ENCODE results near the gene LDLRAD3.

LDLRAD3 gene

DNA sequence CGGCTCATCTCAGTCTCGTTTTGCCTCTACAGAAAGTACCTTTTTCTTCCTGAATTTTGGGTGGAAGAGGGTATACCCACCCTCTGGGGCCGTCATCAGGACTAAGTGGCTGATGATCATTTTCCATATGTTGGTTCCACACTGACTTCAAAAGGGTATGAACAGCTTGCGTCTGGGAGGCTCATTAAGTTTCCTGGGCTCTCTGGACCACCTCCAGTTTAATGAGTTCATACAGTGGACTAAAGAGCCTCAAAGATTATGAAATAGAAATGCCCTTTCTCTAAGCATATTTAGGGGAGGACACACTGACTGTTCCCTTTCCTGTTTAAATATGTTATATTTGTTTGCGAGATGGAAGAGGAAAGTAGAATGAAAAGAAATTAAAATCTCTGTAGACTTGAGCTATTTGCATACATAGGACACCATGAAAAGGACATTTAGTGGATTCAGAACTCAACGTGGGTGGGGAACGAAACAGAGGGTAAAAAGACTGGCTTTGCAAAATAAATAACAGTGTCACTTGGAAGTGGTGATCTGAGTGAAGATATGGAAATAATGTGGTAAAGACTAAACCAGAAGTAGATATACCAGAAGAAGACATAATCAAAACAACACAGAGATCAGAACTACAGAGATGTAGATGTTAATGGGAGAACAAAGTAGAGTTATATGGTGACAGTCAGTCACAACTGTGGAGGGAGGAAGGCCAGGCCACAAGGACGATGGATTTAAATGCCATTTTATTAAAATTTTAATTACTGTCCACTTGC, 18.7 kb downstream of the LDLRAD3 start:
- H3K9me3 Mint-ChIP-seq, result no peaks in the 10 kb centered on the region
- no peaks in the 10 kb centered on the region for H3K4me1 Mint-ChIP-seq (ENCODE audit: low read depth)
- H3K36me3 Mint-ChIP-seq (ENCODE audit: low read depth), result no peaks in the 10 kb centered on the region
- H3K27me3 Mint-ChIP-seq, result no peaks in the 10 kb centered on the region
- no peak overlapping the region for H3K4me3 Mint-ChIP-seq
- H3K27ac Mint-ChIP-seq, result no peak overlapping the region

- Mint-ChIP-seq H3K27me3 (peaks cover 3% of the 10 kb centered on the region), H3K36me3 (ENCODE audit: low read depth) (no peaks in the 10 kb centered on the region), H3K9me3 (no peaks in the 10 kb centered on the region), H3K4me1 (ENCODE audit: low read depth) (no peaks in the 10 kb centered on the region), H3K4me3 (no peak overlapping the region), H3K27ac (no peak overlapping the region)
Observed at GRCh38 chr11:35963911-35964310, 20.0 kb downstream of the LDLRAD3 start.

- no peaks in the 10 kb centered on the region for H3K36me3 Mint-ChIP-seq (ENCODE audit: low read depth)
- no peaks in the 10 kb centered on the region for H3K9me3 Mint-ChIP-seq
- H3K4me3 Mint-ChIP-seq, result no peak overlapping the region
- no peaks in the 10 kb centered on the region for H3K4me1 Mint-ChIP-seq (ENCODE audit: low read depth)
- H3K27me3 Mint-ChIP-seq, result peaks cover 3% of the 10 kb centered on the region
- no peak overlapping the region for H3K27ac Mint-ChIP-seq
Observed at GRCh38 chr11:35964841-35965240, 21.0 kb downstream of the LDLRAD3 start.

DNA sequence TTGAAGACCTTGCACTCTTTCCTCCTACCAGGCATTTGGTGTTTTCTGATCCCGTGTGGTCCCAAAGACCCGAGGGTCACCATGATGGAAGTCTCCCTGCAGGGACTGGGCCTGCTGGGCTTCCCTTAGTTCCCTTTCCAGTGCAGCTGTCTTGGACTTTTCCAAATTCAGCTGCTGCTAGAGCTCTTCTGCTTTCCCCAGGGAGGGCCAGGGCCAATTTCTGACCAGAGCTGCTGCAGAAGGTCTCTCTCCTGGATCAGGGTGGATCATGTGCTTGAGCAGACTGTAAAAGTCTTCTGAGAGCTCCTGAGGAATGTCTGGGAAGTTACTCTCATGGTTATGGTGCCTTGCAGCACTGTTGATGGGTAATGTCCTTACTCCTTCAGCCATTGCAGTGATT, 23.2 kb downstream of the LDLRAD3 start:
- Mint-ChIP-seq H3K27ac (no peak overlapping the region), H3K9me3 (peaks cover 3% of the 10 kb centered on the region), H3K4me3 (no peak overlapping the region), H3K27me3 (peaks cover 3% of the 10 kb centered on the region), H3K4me1 (ENCODE audit: low read depth) (no peaks in the 10 kb centered on the region), H3K36me3 (ENCODE audit: low read depth) (no peaks in the 10 kb centered on the region)

DNA sequence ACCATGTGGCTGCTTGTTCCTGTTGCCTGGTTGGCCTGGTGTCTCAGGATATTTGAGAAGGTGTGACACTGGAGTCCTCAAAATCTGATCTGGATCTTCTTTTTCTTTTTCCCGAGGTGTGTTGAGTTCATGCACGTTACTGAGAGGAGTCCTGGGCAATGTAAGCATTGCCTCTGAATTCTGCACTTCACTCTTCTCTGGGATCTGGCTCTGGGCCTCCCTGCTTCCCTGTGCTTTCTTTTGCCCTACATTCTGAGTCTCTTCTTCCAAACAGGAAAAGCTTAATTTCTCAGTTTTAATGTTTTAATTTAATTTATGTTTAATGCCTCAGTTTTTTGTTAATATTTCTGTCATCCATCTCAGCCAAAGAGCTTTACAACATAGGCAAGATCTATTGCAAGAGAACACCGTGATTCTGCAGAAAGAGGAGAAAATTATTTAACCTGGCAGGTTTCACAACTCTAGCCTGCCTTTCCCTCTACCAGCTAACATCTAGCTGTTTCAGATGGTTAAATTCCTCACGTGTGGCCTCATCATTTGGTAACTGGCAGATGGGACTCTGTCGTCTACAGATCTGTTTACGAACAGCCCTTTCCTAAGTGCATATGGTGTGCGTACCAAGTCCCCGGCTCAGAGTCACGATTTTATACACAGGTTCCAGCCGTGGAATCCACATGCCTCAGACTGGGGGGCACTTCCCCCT, 24.7 kb downstream of the LDLRAD3 start:
- no peaks in the 10 kb centered on the region for H3K36me3 Mint-ChIP-seq (ENCODE audit: low read depth)
- H3K27ac Mint-ChIP-seq, result no peak overlapping the region
- H3K4me3 Mint-ChIP-seq, result no peak overlapping the region
- H3K27me3 Mint-ChIP-seq, result peaks cover 3% of the 10 kb centered on the region
- peaks cover 3% of the 10 kb centered on the region for H3K9me3 Mint-ChIP-seq
- no peaks in the 10 kb centered on the region for H3K4me1 Mint-ChIP-seq (ENCODE audit: low read depth)

- H3K4me1 Mint-ChIP-seq (ENCODE audit: low read depth), result no peaks in the 10 kb centered on the region
- H3K9me3 Mint-ChIP-seq, result peaks cover 3% of the 10 kb centered on the region
Observed at GRCh38 chr11:35969089-35970042, 25.5 kb downstream of the LDLRAD3 start.

GRCh38 chr11:35970445-35970844, 26.6 kb downstream of the LDLRAD3 start:
- Mint-ChIP-seq H3K4me1 (ENCODE audit: low read depth) (no peaks in the 10 kb centered on the region), H3K4me3 (no peak overlapping the region), H3K27ac (no peak overlapping the region), H3K27me3 (peaks cover 3% of the 10 kb centered on the region), H3K36me3 (ENCODE audit: low read depth) (no peaks in the 10 kb centered on the region), H3K9me3 (peaks cover 3% of the 10 kb centered on the region)

More at GRCh38 chr11:35969089-35970042, 25.5 kb downstream of the LDLRAD3 start:
- Mint-ChIP-seq H3K27me3 (peaks cover 3% of the 10 kb centered on the region), H3K27ac (no peak overlapping the region), H3K4me3 (no peak overlapping the region), H3K36me3 (ENCODE audit: low read depth) (no peaks in the 10 kb centered on the region)

DNA sequence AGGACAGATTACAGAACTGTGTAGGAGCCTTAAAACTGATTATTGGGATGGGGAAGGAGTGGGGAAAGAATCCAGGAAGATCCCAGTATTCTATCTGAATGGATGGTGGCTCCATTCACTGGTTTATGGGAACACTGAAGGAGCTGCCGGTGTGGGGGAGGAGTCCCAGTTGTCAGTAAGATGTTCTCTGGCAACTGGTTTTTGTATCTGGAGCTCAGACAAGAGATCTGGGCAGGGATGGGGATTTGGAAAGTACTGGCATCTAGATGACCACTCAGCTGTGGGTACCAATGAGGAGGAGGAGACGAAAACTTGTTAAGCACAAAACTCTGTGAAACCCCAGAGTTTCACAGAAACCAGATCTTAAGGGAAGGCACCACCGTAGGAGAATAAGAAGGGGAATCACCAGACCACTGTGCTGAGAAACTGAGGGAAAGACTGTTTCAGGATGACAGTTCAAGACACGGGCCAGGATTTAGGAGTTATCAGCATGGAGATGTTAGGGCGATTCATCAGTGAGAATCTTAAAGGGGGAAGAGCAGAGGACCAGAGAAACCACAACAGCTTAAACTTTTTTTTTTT, 28.1 kb downstream of the LDLRAD3 start:
- no peaks in the 10 kb centered on the region for H3K36me3 Mint-ChIP-seq (ENCODE audit: low read depth)
- H3K27me3 Mint-ChIP-seq, result peaks cover 3% of the 10 kb centered on the region
- no peak overlapping the region for H3K4me3 Mint-ChIP-seq
- no peak overlapping the region for H3K27ac Mint-ChIP-seq
- no peaks in the 10 kb centered on the region for H3K4me1 Mint-ChIP-seq (ENCODE audit: low read depth)
- H3K9me3 Mint-ChIP-seq, result peaks cover 3% of the 10 kb centered on the region

GRCh38 chr11:35974882-35975589, 31.2 kb downstream of the LDLRAD3 start:
- peaks cover 3% of the 10 kb centered on the region for H3K9me3 Mint-ChIP-seq
- no peaks in the 10 kb centered on the region for H3K4me1 Mint-ChIP-seq (ENCODE audit: low read depth)
- H3K27me3 Mint-ChIP-seq, result no peaks in the 10 kb centered on the region
- no peak overlapping the region for H3K4me3 Mint-ChIP-seq
- H3K36me3 Mint-ChIP-seq (ENCODE audit: low read depth), result no peaks in the 10 kb centered on the region
- H3K27ac Mint-ChIP-seq, result no peak overlapping the region

DNA sequence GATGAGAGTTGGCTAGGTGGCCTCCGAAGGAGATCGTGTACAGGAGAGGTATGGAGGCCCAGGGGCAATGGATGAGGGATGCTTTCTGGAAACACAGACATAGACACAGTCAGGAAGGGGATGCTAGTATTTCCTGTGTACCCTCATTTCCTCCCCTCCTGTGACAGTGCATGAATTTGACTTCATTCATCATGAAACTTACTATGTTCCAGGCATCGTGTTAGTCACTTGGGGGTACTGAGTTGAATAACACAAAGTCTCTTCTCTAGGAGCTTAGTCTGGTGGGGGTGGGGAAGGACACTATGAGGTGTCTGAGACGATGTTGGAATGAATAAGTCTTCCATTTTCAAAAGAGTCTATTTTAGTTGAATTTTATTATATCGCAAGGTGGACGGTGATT, 32.6 kb downstream of the LDLRAD3 start:
- no peaks in the 10 kb centered on the region for H3K27me3 Mint-ChIP-seq
- H3K4me1 Mint-ChIP-seq (ENCODE audit: low read depth), result no peaks in the 10 kb centered on the region
- H3K9me3 Mint-ChIP-seq, result peaks cover 1% of the 10 kb centered on the region
- no peaks in the 10 kb centered on the region for H3K36me3 Mint-ChIP-seq (ENCODE audit: low read depth)
- no peak overlapping the region for H3K4me3 Mint-ChIP-seq
- H3K27ac Mint-ChIP-seq, result no peak overlapping the region

GRCh38 chr11:35978183-35978582, 34.3 kb downstream of the LDLRAD3 start:
- H3K9me3 Mint-ChIP-seq, result no peaks in the 10 kb centered on the region
- no peak overlapping the region for H3K4me3 Mint-ChIP-seq
- no peaks in the 10 kb centered on the region for H3K27me3 Mint-ChIP-seq
- no peaks in the 10 kb centered on the region for H3K36me3 Mint-ChIP-seq (ENCODE audit: low read depth)
- no peak overlapping the region for H3K27ac Mint-ChIP-seq
- no peaks in the 10 kb centered on the region for H3K4me1 Mint-ChIP-seq (ENCODE audit: low read depth)

- H3K9me3 Mint-ChIP-seq, result no peaks in the 10 kb centered on the region
- H3K27ac Mint-ChIP-seq, result no peak overlapping the region
- no peaks in the 10 kb centered on the region for H3K36me3 Mint-ChIP-seq (ENCODE audit: low read depth)
- no peaks in the 10 kb centered on the region for H3K27me3 Mint-ChIP-seq
- no peak overlapping the region for H3K4me3 Mint-ChIP-seq
- H3K4me1 Mint-ChIP-seq (ENCODE audit: low read depth), result no peaks in the 10 kb centered on the region
Observed at GRCh38 chr11:35978891-35979290, 35.0 kb downstream of the LDLRAD3 start.

DNA sequence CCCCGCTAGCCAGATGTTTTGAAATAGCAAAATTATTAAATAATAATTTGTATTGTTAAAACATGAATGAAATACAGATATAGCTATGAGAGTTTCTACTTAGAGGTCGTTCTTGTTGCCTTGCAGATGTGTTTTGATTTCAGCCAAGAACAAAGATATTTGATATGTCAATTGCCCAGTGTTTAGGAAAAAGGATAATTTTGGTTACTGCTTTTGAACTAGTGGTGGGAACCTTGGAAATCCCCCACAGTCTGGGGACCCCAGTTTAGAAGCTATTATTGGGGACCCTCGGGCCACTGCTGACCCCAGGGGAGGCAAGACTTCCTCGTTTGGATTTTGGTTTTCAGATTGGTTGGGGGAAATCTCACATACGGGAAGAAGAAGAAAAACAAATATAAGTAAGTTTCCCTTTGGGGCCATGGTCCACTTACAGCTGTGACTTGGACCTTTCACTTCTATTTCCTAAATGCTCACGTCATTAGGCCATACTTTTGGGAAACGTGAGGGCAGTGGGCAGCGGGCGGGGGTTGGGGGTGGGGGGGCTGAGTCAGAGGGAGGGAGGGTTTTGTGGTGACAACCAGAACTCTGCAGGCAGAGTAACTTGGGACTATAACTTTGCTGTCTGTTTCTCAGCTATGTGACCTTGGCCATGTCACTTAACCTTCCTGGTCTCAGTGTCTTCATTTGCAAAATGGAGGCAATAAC, 37.0 kb downstream of the LDLRAD3 start:
- no peaks in the 10 kb centered on the region for H3K27me3 Mint-ChIP-seq
- no peaks in the 10 kb centered on the region for H3K4me1 Mint-ChIP-seq (ENCODE audit: low read depth)

GRCh38 chr11:35981581-35981980, 37.7 kb downstream of the LDLRAD3 start:
- H3K4me1 Mint-ChIP-seq (ENCODE audit: low read depth), result no peaks in the 10 kb centered on the region
- no peak overlapping the region for H3K4me3 Mint-ChIP-seq
- no peaks in the 10 kb centered on the region for H3K27me3 Mint-ChIP-seq
- no peak overlapping the region for H3K27ac Mint-ChIP-seq
- H3K9me3 Mint-ChIP-seq, result no peaks in the 10 kb centered on the region
- no peaks in the 10 kb centered on the region for H3K36me3 Mint-ChIP-seq (ENCODE audit: low read depth)

More for the DNA sequence above, 37.0 kb downstream of the LDLRAD3 start:
- no peaks in the 10 kb centered on the region for H3K9me3 Mint-ChIP-seq
- H3K4me3 Mint-ChIP-seq, result no peak overlapping the region
- H3K36me3 Mint-ChIP-seq (ENCODE audit: low read depth), result no peaks in the 10 kb centered on the region
- H3K27ac Mint-ChIP-seq, result no peak overlapping the region

Data from stimulated activated naive CD8-positive, alpha-beta T cell treated with anti-CD3 and anti-CD28 coated beads, Interleukin-15, Interleukin-2, amounts not matched to agents 100 ng/mL and 50 ng/mL, for 24 hours (primary cell).